ENCODE results near the gene BSCL2. TPM values are rescaled to one million over a fixed set of nuclear protein-coding genes. Genes with fewer than 3 reads are reported as not detected.
A peak's percentile ranks its signal among the peaks of the same experiment; 100 is the strongest.

BSCL2 gene
- polyA plus RNA-seq, 3 donors, result 43.5 to 65.7 (median 63.3) TPM

GRCh38 chr11:62716206-62716605, 9.0 kb upstream of the BSCL2 start:
- Mint-ChIP-seq H3K27me3 (ENCODE audit: low read depth in 3 of 3) (no peaks in the 10 kb centered on the region), H3K27ac (no peak overlapping the region), H3K4me3 (no peak overlapping the region), H3K4me1 (peaks cover 4% of the 10 kb centered on the region), H3K36me3 (peaks cover 82 to 91% of the 10 kb centered on the region in 2 donors), H3K9me3 (no peaks in the 10 kb centered on the region)
- no peak overlapping the region for H3K4me3 ChIP-seq (replicated peaks in 1 of 3; ENCODE audit: low read depth in 2 of 3, low read length in 3 of 3)
- WGBS (ENCODE audit: insufficient coverage), result 100% methylated on average over 2 of the region's 5 CpGs
- H4K20me1 ChIP-seq (ENCODE audit: insufficient read depth, low read length), result peaks cover 59% of the 10 kb centered on the region
- H3K9me3 ChIP-seq (replicated peaks in 1 of 2; ENCODE audit: control insufficient read depth in 1 of 2, insufficient read depth in 1 of 2, low read length in 2 of 2), result no peaks in the 10 kb centered on the region
- H3K4me2 ChIP-seq (replicated peaks; ENCODE audit: extremely low read depth, low read length, poor library complexity, severe bottlenecking), result no peak overlapping the region
- TF ChIP-seq CTCF (IDR thresholded peaks at IDR 0.05), result no peak
- no peak overlapping the region for H3K27ac ChIP-seq (ENCODE audit: low read depth in 1 of 2, low read length in 2 of 2)
- intact Hi-C loops (cut with micrococcal nuclease), result no loop called here
- H3K9ac ChIP-seq (ENCODE audit: insufficient read depth, low read length, poor library complexity, severe bottlenecking), result no peak overlapping the region
- peaks cover 66% of the 10 kb centered on the region for H3K79me2 ChIP-seq (ENCODE audit: insufficient read depth, low read length)
- H3K36me3 ChIP-seq (replicated peaks in 1 of 2; ENCODE audit: control insufficient read depth in 1 of 2, insufficient read depth in 2 of 2, low read length in 2 of 2), result peaks cover 87 to 98% of the 10 kb centered on the region in 2 donors
- no peak overlapping the region for H2AFZ ChIP-seq (ENCODE audit: insufficient read depth, low read depth, low read length, poor library complexity, severe bottlenecking)
- DNase-seq, result no peak
- H3K4me1 ChIP-seq (ENCODE audit: control insufficient read depth in 1 of 2, insufficient read depth in 2 of 2, low read length in 2 of 2), result no peaks in the 10 kb centered on the region
- no peaks in the 10 kb centered on the region for H3K27me3 ChIP-seq (ENCODE audit: control insufficient read depth in 2 of 2, insufficient read depth in 2 of 2, low read length in 2 of 2)

- no peak overlapping the region for H3K27ac ChIP-seq (ENCODE audit: low read depth in 1 of 2, low read length in 2 of 2)
These were observed 8.2 kb upstream of the BSCL2 start for GRCh38 chr11:62715150-62716130.

More at GRCh38 chr11:62715150-62716130, 8.2 kb upstream of the BSCL2 start:
- H2AFZ ChIP-seq (ENCODE audit: insufficient read depth, low read depth, low read length, poor library complexity, severe bottlenecking), result no peak overlapping the region
- peak overlapping the region in 2 of 7 donors; percentile 27 to 40 for H3K27ac Mint-ChIP-seq
- H3K4me3 Mint-ChIP-seq, result no peak overlapping the region
- no peaks in the 10 kb centered on the region for H3K27me3 Mint-ChIP-seq (ENCODE audit: low read depth in 3 of 3)
- peaks cover 59% of the 10 kb centered on the region for H3K79me2 ChIP-seq (ENCODE audit: insufficient read depth, low read length)
- peaks cover 52% of the 10 kb centered on the region for H4K20me1 ChIP-seq (ENCODE audit: insufficient read depth, low read length)
- peaks cover 86 to 98% of the 10 kb centered on the region in 2 donors for H3K36me3 ChIP-seq (replicated peaks in 1 of 2; ENCODE audit: control insufficient read depth in 1 of 2, insufficient read depth in 2 of 2, low read length in 2 of 2)
- peaks cover 4% of the 10 kb centered on the region for H3K4me1 Mint-ChIP-seq
- H3K9ac ChIP-seq (ENCODE audit: insufficient read depth, low read length, poor library complexity, severe bottlenecking), result no peak overlapping the region
- no peak overlapping the region for H3K4me3 ChIP-seq (replicated peaks in 1 of 3; ENCODE audit: low read depth in 2 of 3, low read length in 3 of 3)
- H3K9me3 ChIP-seq (replicated peaks in 1 of 2; ENCODE audit: control insufficient read depth in 1 of 2, insufficient read depth in 1 of 2, low read length in 2 of 2), result no peaks in the 10 kb centered on the region
- WGBS (ENCODE audit: insufficient coverage), result 98% methylated on average over 15 of the region's 24 CpGs
- no peaks in the 10 kb centered on the region for H3K9me3 Mint-ChIP-seq
- intact Hi-C loops (cut with micrococcal nuclease), result no loop called here
- peaks cover 82 to 91% of the 10 kb centered on the region in 2 donors for H3K36me3 Mint-ChIP-seq
- no peaks in the 10 kb centered on the region for H3K27me3 ChIP-seq (ENCODE audit: control insufficient read depth in 2 of 2, insufficient read depth in 2 of 2, low read length in 2 of 2)
- DNase-seq, result no peak
- H3K4me1 ChIP-seq (ENCODE audit: control insufficient read depth in 1 of 2, insufficient read depth in 2 of 2, low read length in 2 of 2), result peaks cover 1 to 3% of the 10 kb centered on the region in 2 donors
- no peak for TF ChIP-seq CTCF (IDR thresholded peaks at IDR 0.05)
- H3K4me2 ChIP-seq (replicated peaks; ENCODE audit: extremely low read depth, low read length, poor library complexity, severe bottlenecking), result no peak overlapping the region
